Measurements from ENCODE around the gene VSTM2B.

Gene VSTM2B

GRCh38 chr19:29605653-29606419 lies 80.0 kb downstream of the VSTM2B start, which contains the start of gene POP4:
TSS of gene POP4 (plus strand) at chr19:29606283. CDS start at chr19:29606319, 36 bp downstream.
- DNase-seq: peak; percentile 97

DNA sequence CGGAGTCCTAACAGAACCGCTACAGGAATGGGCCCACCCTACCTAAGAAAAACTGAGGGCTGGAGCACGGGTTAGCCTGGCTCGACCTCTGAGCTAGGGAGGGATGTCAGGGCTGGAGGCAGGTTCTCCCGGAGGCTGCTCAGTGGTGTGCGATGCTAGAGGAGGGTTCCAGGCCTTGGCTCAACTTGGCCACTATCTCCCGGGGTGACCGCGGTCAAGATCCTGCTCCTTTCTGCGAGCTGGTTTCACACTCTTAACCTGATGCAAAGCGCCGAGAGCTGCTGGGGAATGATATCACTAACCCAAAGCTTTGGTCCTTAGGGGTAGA lies 80.6 kb downstream of the VSTM2B start:
- DNase-seq: no peak

- no peak for DNase-seq
These were observed 83.8 kb downstream of the VSTM2B start for GRCh38 chr19:29609636-29610035.

DNA sequence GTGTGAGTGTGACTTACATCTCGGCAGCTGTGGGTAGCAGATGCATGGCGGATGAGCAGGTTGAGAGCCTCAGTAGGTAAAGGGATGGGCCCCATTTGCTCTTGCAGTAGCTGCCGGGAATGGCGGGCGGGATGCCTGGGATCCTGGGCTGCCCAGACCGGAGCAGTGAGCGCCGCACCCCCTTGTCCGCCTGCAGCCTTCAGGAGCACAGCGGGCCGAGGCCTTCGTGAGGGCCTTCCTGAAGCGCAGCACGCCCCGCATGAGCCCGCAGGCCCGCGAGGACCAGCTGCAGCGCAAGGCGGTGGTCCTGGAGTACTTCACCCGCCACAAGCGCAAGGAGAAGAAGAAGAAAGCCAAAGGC lies 84.4 kb downstream of the VSTM2B start:
- DNase-seq: peak; percentile 13

- DNase-seq: peak; percentile 87
These were observed 84.9 kb downstream of the VSTM2B start for GRCh38 chr19:29610574-29611271.

DNA sequence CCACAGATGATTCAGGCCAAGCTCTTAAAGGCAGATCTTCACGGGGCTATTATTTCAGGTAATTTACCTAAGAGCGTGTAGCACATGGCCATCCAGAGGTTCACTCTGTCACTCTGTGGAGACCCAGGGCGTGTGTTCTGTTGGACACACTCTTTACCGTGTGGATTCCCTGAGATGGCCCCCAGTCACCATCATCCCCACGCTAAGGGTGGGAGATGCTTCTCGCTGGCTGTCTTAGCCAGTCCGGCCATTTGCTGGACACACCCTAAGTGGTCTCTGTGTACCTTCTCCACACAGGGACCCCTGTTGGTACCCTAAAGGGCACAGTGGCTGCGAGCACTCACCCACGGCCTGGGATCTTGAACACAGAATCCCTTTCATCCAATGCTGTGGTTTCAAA lies 86.3 kb downstream of the VSTM2B start:
- no peak for DNase-seq

DNA sequence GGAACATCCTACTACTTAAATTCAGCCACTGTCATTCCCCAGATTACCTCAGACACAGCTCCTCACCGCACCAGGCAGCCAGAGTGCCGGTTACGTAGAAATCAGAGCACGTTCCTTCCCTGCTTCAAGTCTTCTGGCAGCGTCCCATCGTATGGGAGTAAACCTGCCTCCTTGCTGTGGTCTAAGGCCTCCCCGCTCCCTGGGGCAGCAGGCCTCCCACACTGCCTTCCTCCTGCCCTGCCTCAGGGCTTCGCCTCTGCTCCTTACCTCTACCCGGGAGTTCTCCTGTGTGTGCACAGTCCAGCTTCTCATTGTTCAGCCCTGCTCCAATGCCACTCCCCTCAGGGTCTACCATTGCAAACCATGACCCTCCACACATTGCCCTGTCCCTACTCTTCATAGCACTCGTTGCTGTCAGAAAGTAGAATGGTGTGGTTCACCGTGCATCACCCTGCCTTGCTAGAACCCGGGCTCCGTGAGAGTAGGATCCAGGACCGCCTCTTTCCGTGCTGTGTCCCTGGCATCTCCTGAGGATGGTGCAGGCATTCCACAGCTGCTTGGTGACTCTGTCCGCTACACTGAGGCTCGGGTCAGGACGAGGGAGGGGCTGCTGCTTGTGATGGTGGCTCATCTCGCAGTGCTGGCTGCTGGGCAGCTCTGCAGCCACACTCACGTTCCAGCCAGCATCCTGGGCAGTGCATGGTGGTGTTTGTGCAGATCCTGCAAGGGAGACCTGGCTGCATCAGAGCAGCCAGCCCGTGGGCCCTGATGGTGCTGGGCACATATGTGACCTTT lies 87.2 kb downstream of the VSTM2B start:
- no peak for DNase-seq

GRCh38 chr19:29614046-29614445 lies 88.3 kb downstream of the VSTM2B start:
- DNase-seq: no peak
